Measurements from ENCODE around the gene BABAM2. TPM values are rescaled to one million over a fixed set of nuclear protein-coding genes. Genes with fewer than 3 reads are reported as not detected.

Gene BABAM2
- total RNA-seq, 2 donors from 2014 or later = 32.2 to 33.5 TPM

GRCh38 chr2:28082131-28082530 is 191.6 kb downstream of the BABAM2 start:
- intact Hi-C loops (cut with DNase I) = no loop called here
- Histone ChIP-seq H3K9ac (ENCODE audit: low read depth in 2 of 2, low read length in 2 of 2) (no peak overlapping the region), H3K27ac (no peak overlapping the region), H3K4me1 (no peaks in the 10 kb centered on the region), H3K9me3 (no peaks in the 10 kb centered on the region), H3K27me3 (no peaks in the 10 kb centered on the region), H3K36me3 (no peaks in the 10 kb centered on the region), H3K4me3 (no peak overlapping the region)
- no peak for TF ChIP-seq CTCF (IDR thresholded peaks at IDR 0.05)
- no peak for DNase-seq

GRCh38 chr2:28083476-28083875 is 192.9 kb downstream of the BABAM2 start:
- Histone ChIP-seq H3K9me3 (no peaks in the 10 kb centered on the region), H3K36me3 (no peaks in the 10 kb centered on the region), H3K27me3 (no peaks in the 10 kb centered on the region), H3K27ac (no peak overlapping the region), H3K9ac (ENCODE audit: low read depth in 2 of 2, low read length in 2 of 2) (no peak overlapping the region), H3K4me3 (no peak overlapping the region), H3K4me1 (no peaks in the 10 kb centered on the region)
- intact Hi-C loops (cut with DNase I) = no loop called here
- TF ChIP-seq CTCF (IDR thresholded peaks at IDR 0.05) = no peak
- DNase-seq = no peak

- H3K9ac ChIP-seq (ENCODE audit: low read depth in 2 of 2, low read length in 2 of 2) = no peak overlapping the region
- no peaks in the 10 kb centered on the region for H3K27me3 ChIP-seq
- intact Hi-C loops (cut with DNase I) = no loop called here
- no peak overlapping the region for H3K27ac ChIP-seq
- H3K4me1 ChIP-seq = no peaks in the 10 kb centered on the region
- H3K4me3 ChIP-seq = no peak overlapping the region
- no peaks in the 10 kb centered on the region for H3K9me3 ChIP-seq
- H3K36me3 ChIP-seq = no peaks in the 10 kb centered on the region
- DNase-seq = no peak
- no peak for TF ChIP-seq CTCF (IDR thresholded peaks at IDR 0.05)
Measured at GRCh38 chr2:28084564-28084963, 194.0 kb downstream of the BABAM2 start.

GRCh38 chr2:28085201-28085600 is 194.7 kb downstream of the BABAM2 start:
- no peak for TF ChIP-seq CTCF (IDR thresholded peaks at IDR 0.05)
- no peak overlapping the region for H3K4me3 ChIP-seq
- H3K4me1 ChIP-seq = no peaks in the 10 kb centered on the region
- no peak overlapping the region for H3K27ac ChIP-seq
- H3K36me3 ChIP-seq = no peaks in the 10 kb centered on the region
- H3K9ac ChIP-seq (ENCODE audit: low read depth in 2 of 2, low read length in 2 of 2) = no peak overlapping the region
- intact Hi-C loops (cut with DNase I) = no loop called here
- H3K27me3 ChIP-seq = no peaks in the 10 kb centered on the region
- no peak for DNase-seq
- no peaks in the 10 kb centered on the region for H3K9me3 ChIP-seq

- TF ChIP-seq CTCF (IDR thresholded peaks at IDR 0.05) = no peak
- no peaks in the 10 kb centered on the region for H3K4me1 ChIP-seq
Measured at GRCh38 chr2:28086611-28087010, 196.1 kb downstream of the BABAM2 start.

GRCh38 chr2:28088970-28089369 is 198.4 kb downstream of the BABAM2 start:
- Histone ChIP-seq H3K9me3 (no peaks in the 10 kb centered on the region), H3K4me1 (no peaks in the 10 kb centered on the region), H3K36me3 (no peaks in the 10 kb centered on the region), H3K9ac (ENCODE audit: low read depth in 2 of 2, low read length in 2 of 2) (no peak overlapping the region), H3K27me3 (no peaks in the 10 kb centered on the region), H3K27ac (no peak overlapping the region), H3K4me3 (no peak overlapping the region)
- no peak for DNase-seq
- intact Hi-C loops (cut with DNase I) = no loop called here
- TF ChIP-seq CTCF (IDR thresholded peaks at IDR 0.05) = no peak

More at GRCh38 chr2:28086611-28087010, 196.1 kb downstream of the BABAM2 start:
- Histone ChIP-seq H3K9ac (ENCODE audit: low read depth in 2 of 2, low read length in 2 of 2) (no peak overlapping the region), H3K9me3 (no peaks in the 10 kb centered on the region), H3K27ac (no peak overlapping the region), H3K27me3 (no peaks in the 10 kb centered on the region), H3K4me3 (no peak overlapping the region), H3K36me3 (no peaks in the 10 kb centered on the region)
- DNase-seq = no peak
- intact Hi-C loops (cut with DNase I) = no loop called here
